Right atrium auricular region (tissue), 2 donors: ENCODE results near the gene RUFY3. TPM values are rescaled to one million over a fixed set of nuclear protein-coding genes. Genes with fewer than 3 reads are reported as not detected.
"Not testable (repeated sequence)": the region's sequence is repeated elsewhere in the genome, so short reads cannot be mapped to it uniquely, and the experiment has no call there.

Experiments used
- DNase-seq: peaks from one replicate; pipeline ENCODE4 v3.0.0-alpha.2; 2019; ENCODE audit warnings: low spot score
- H3K27ac ChIP-seq, 2 donors: fragments of 200-600 bp; sonication (generic); 1 replicate in 1 of 2; 2 replicates in 1 of 2; pipeline ENCODE4 v1.5.1; 2016 to 2019
- H3K27me3 ChIP-seq, 2 donors: fragments of 200-600 bp; sonication (generic); one replicate each; pipeline versions ENCODE4 v1.5.1 to v1.6.0; 2017 to 2019
- H3K36me3 ChIP-seq: fragments of 200-600 bp; sonication (generic); one replicate; pipeline ENCODE4 v1.5.1; 2016
- H3K4me1 ChIP-seq, 2 donors: fragments of 200-600 bp; sonication (generic); one replicate each; pipeline versions ENCODE4 v1.5.1 to v1.6.0; 2017 to 2019
- H3K4me3 ChIP-seq, 2 donors: fragments of 200-600 bp; sonication (generic); 1 replicate in 1 of 2; 2 replicates in 1 of 2; pipeline ENCODE4 v1.5.1; 2017 to 2019; ENCODE audit warnings: mild to moderate bottlenecking in 1 of 2, moderate library complexity in 1 of 2
- H3K9me3 ChIP-seq, 2 donors: fragments of 200-600 bp; sonication (generic); one replicate each; pipeline ENCODE4 v1.5.1; 2019
- total RNA-seq, 2 donors: library from RNA; depleted of rRNA; stranded (reverse); fragments of >200 nt; gene quantifications; one replicate each; pipeline ENCODE4 v1.1.0, GENCODE V29; 2016
- TF ChIP-seq, protein P1 (sequence below), 2 donors: fragments of 200-600 bp; sonication (generic); IDR thresholded peaks; one replicate each; pipeline ENCODE4 v1.5.1; 2019; ENCODE audit warnings: antibody characterized with exemption in 2 of 2

RUFY3 gene
- total RNA-seq, 2 donors from 2014 or later: 14.7 to 16.7 TPM

DNA sequence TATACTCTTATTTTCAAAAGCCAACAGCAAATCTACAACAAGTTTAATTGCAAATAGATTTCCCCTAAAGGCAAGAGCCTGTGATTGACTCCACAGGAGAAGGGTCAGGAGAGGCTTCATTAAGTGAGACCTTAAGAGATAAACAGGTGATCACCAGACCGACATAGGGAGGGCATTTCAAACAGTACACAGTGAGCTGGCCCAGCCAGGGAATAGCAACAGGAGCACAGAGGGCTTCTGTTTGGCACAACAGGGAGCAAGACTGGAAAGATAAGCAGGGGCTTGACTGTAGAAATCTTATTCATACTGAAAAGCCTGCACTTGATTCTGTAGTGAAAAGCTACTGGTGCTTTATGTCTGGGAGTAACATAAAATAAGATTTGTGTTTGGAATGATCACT lies 3.9 kb downstream of the RUFY3 start:
- Histone ChIP-seq H3K36me3 (no peaks in the 10 kb centered on the region), H3K27me3 (no peaks in the 10 kb centered on the region), H3K4me1 (peaks cover 0 to 17% of the 10 kb centered on the region in 2 donors), H3K27ac (no peak overlapping the region), H3K4me3 (no peak overlapping the region), H3K9me3 (no peaks in the 10 kb centered on the region)
- TF ChIP-seq, protein P1, sequence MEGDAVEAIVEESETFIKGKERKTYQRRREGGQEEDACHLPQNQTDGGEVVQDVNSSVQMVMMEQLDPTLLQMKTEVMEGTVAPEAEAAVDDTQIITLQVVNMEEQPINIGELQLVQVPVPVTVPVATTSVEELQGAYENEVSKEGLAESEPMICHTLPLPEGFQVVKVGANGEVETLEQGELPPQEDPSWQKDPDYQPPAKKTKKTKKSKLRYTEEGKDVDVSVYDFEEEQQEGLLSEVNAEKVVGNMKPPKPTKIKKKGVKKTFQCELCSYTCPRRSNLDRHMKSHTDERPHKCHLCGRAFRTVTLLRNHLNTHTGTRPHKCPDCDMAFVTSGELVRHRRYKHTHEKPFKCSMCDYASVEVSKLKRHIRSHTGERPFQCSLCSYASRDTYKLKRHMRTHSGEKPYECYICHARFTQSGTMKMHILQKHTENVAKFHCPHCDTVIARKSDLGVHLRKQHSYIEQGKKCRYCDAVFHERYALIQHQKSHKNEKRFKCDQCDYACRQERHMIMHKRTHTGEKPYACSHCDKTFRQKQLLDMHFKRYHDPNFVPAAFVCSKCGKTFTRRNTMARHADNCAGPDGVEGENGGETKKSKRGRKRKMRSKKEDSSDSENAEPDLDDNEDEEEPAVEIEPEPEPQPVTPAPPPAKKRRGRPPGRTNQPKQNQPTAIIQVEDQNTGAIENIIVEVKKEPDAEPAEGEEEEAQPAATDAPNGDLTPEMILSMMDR (IDR thresholded peaks at IDR 0.05): no peak
- DNase-seq: no peak

DNA sequence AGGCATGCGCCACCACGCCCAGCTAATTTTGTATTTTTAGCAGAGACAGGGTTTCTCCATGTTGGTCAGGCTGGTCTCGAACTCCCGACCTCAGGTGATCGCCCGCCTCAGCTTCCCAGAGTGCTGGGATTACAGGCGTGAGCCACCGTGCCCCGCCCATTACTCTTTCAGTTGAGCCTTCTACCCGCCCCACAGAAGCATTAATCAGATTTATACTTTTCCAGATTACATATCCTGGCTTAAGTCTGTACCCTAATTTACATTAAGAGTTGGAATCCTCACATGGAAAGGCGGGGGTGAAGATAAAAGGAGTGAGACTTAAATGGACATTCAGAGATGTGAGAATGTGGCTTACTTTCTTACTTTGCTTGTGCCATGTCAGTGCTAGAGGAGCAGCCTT lies 4.8 kb downstream of the RUFY3 start:
- not testable (repeated sequence) for H3K4me3 ChIP-seq, H3K36me3 ChIP-seq, H3K27me3 ChIP-seq, H3K9me3 ChIP-seq, DNase-seq, H3K27ac ChIP-seq
- peaks cover 0 to 17% of the 10 kb centered on the region in 2 donors for H3K4me1 ChIP-seq

DNA sequence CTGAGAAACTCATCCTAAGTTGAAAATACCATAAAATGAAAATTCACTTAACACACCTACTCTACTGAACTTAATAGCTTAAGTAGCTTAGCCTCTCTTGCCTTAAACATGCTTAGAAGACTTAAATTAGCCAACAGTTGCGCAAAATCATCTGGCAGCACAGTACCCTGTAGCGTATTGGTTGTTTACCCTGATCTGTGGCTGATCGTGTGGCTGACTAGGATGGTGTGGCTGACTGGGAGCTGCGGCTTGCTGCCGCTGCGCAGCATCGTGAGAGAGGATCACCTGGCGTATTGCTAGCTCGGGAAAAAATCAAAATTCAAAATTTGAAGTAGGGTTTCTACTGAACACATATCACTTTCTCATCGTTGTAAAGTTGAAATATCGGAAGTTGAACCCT lies 6.3 kb downstream of the RUFY3 start:
- Histone ChIP-seq H3K27ac (no peak overlapping the region), H3K4me3 (no peak overlapping the region), H3K4me1 (peaks cover 0 to 15% of the 10 kb centered on the region in 2 donors), H3K36me3 (no peaks in the 10 kb centered on the region), H3K9me3 (no peaks in the 10 kb centered on the region), H3K27me3 (no peaks in the 10 kb centered on the region)
- TF ChIP-seq, protein P1 (IDR thresholded peaks at IDR 0.05): no peak
- no peak for DNase-seq

DNA sequence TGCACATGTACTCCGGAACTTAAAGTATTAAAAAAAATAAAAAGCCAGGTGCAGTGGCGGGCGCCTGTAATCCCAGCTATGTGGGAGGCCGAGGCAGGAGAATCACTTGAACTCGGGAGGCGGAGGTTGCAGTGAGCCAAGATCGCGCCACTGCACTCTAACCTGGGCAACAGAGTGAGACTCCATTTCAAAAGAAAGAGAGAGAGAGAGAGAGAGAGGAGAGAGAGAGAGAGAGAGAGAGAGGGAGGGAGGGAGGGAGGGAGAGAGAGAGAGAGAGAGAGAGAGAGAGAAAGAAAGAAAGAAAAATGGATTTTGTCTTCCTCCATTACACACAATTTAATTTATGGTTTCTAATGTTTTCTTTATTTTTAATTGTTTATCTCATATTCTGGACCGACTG lies 11.1 kb downstream of the RUFY3 start:
- H3K9me3 ChIP-seq, DNase-seq, H3K36me3 ChIP-seq, H3K4me3 ChIP-seq, H3K27me3 ChIP-seq, H3K27ac ChIP-seq: not testable (repeated sequence)
- H3K4me1 ChIP-seq: peaks cover 0 to 22% of the 10 kb centered on the region in 2 donors

DNA sequence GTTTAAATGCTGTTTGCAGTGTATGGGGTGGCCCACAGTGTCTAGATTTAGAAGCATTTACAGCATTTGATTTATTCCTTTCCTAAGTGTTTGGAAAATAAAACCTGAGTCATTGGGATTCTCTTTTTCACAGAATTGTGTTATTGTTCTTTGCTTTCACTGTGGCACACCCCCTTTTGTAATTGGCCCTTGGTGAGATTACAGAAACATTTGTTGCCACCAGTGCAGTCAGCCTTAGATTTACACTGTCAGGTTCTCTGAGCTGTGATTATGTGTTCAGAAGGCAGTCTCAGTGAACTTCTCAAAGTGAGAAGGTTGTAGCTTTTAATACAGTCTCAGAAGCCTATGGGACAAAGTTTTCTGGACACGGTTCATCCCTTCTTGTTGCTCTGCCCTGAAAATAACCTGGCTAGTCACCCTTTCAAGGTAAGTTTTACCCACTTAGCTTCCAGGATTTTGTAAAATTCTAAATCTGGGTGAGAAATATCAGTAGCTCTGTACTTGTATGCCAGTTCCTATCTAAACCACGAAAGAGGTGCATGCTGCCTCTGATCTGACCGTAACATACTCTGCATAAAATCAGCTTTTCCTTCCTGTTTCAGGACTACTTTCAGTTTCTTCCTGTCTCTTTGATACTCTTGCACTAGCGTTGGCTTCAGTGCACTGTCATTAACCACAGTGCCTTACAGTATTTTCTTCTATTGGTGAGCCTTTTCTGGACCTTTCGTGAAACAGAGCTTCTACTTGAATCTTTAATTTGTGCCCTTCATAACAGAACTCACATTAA lies 12.6 kb downstream of the RUFY3 start:
- Histone ChIP-seq H3K4me3 (peak overlapping the region; percentile 22 to 45), H3K9me3 (no peaks in the 10 kb centered on the region), H3K4me1 (peaks cover 0 to 22% of the 10 kb centered on the region in 2 donors), H3K27me3 (no peaks in the 10 kb centered on the region), H3K27ac (peak overlapping the region; percentile 74 to 79), H3K36me3 (no peaks in the 10 kb centered on the region)
- DNase-seq: no peak
- TF ChIP-seq, protein P1 (IDR thresholded peaks at IDR 0.05): no peak

DNA sequence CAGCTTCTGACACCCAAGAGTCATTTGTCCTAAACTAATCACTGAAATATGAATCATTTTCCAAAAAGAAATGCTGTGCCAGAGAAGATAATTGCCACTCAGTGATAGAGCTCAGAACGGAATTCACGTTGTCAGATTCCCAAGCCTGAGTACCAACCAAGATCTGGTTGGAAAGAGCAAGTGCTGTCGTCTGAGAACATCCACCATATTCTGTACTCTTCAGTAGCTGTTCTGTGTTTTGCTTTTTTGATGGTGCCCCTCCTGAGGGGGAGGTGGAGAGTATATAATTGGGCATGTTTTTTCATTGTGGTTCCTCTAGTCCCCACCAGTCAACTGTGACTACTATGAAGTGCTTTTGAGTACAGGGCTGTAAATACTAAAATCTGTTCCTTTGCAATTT lies 13.2 kb downstream of the RUFY3 start:
- Histone ChIP-seq H3K27me3 (no peaks in the 10 kb centered on the region), H3K27ac (peak overlapping the region; percentile 74 to 79), H3K4me1 (peaks cover 0 to 22% of the 10 kb centered on the region in 2 donors), H3K9me3 (no peaks in the 10 kb centered on the region), H3K4me3 (peak overlapping the region; percentile 22 to 45), H3K36me3 (no peaks in the 10 kb centered on the region)
- TF ChIP-seq, protein P1 (IDR thresholded peaks at IDR 0.05): no peak
- DNase-seq: no peak

DNA sequence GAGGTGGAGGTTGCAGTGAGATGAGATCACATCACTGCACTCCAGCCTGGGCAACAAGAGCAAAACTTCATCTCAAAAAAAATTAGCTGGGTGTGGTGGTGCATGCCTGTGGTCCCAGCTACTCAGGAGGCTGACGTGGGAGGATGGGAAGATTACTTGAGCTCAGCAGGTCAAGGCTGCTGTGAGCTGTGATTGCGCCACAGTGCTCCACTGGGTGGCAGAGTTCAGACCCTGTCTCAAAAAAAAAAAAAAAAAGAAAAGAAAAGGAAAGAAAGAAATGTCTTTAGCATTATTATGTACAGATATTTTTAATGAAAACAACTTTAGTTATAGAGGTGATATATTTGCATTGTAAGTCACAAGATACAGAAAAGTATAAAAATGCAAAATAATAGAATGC lies 14.2 kb downstream of the RUFY3 start:
- not testable (repeated sequence) for H3K36me3 ChIP-seq, H3K27ac ChIP-seq, DNase-seq, H3K27me3 ChIP-seq, H3K4me3 ChIP-seq, H3K9me3 ChIP-seq
- TF ChIP-seq, protein P1 (IDR thresholded peaks at IDR 0.05): peak in 1 of 2 donors; percentile 33
- peaks cover 0 to 22% of the 10 kb centered on the region in 2 donors for H3K4me1 ChIP-seq
